GM12873 (cell line): Measurements from ENCODE around the gene FUT9.

Experiments used
- TF ChIP-seq, protein P1 (sequence below): IDR thresholded peaks from 2 replicates; pipeline ENCODE4 v1.5.1; 2012; ENCODE audit warnings: low read depth, mild to moderate bottlenecking, moderate library complexity, low read length, control low read depth; ENCODE audit not compliant: insufficient read depth; ENCODE audit errors: missing control alignments

FUT9 gene

DNA sequence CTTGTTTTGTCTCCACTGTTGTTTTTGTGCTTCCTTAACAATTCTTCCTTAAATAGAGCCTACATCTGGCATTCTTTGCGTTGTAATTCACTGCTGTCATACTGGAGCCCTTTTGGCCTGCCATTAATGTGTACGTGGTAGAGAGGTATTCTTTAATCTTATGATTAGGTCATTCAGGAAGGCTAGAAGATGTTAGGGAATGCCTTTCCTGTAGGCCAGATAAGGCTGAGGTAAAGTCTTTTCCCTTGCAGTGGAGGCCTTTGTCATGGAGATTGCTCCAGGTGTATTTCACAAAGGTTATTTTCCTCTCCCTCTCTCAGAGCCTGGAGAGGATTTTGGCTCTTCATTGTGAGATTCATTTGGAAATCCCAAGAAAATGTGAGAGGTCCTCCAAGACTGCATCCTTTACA lies 146.9 kb downstream of the FUT9 start:
- TF ChIP-seq, protein P1, sequence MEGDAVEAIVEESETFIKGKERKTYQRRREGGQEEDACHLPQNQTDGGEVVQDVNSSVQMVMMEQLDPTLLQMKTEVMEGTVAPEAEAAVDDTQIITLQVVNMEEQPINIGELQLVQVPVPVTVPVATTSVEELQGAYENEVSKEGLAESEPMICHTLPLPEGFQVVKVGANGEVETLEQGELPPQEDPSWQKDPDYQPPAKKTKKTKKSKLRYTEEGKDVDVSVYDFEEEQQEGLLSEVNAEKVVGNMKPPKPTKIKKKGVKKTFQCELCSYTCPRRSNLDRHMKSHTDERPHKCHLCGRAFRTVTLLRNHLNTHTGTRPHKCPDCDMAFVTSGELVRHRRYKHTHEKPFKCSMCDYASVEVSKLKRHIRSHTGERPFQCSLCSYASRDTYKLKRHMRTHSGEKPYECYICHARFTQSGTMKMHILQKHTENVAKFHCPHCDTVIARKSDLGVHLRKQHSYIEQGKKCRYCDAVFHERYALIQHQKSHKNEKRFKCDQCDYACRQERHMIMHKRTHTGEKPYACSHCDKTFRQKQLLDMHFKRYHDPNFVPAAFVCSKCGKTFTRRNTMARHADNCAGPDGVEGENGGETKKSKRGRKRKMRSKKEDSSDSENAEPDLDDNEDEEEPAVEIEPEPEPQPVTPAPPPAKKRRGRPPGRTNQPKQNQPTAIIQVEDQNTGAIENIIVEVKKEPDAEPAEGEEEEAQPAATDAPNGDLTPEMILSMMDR, result no peak

- TF ChIP-seq, protein P1, result no peak
Measured at GRCh38 chr6:96164802-96165201, 149.0 kb downstream of the FUT9 start.

- TF ChIP-seq, protein P1, result no peak
Measured at GRCh38 chr6:96171112-96171511, 155.3 kb downstream of the FUT9 start.

DNA sequence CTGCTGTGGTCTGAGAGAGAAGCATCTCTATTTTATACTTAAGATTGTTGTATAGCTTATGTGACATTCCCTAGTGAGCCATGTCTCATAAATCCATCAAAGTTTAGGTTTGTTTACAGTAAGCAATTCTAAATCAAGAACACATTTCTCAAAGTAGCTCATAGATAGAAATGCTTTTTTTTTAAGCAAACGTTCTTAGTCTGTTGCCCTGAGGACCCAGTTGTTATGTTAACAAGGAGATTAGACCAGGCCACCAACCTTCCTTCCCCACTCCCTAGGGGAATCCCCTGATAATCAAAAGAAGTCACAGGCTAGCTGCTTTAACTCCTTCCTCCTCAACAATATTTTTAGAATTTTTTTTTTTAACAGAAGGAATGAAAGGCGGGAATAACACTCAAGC lies 169.0 kb downstream of the FUT9 start:
- TF ChIP-seq, protein P1, result no peak

DNA sequence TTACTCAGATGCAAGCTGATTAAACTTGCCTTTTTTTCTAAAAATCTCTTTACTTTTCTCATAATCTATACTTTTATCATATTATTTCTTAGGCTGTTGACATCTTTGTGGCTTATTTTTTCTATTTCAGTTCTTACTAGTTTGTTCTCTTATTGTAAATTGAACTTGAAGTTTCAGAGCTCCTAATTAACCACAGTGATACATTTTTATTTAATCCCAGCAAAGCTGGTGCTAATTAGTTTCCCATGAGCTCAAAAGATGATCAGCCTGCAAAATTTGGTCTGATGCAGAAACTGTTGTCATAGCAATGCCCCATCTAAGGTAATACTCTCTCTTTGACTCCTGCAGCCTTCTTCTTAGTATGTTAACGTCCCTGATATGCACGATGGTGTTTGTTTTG lies 170.3 kb downstream of the FUT9 start:
- TF ChIP-seq, protein P1, result no peak

DNA sequence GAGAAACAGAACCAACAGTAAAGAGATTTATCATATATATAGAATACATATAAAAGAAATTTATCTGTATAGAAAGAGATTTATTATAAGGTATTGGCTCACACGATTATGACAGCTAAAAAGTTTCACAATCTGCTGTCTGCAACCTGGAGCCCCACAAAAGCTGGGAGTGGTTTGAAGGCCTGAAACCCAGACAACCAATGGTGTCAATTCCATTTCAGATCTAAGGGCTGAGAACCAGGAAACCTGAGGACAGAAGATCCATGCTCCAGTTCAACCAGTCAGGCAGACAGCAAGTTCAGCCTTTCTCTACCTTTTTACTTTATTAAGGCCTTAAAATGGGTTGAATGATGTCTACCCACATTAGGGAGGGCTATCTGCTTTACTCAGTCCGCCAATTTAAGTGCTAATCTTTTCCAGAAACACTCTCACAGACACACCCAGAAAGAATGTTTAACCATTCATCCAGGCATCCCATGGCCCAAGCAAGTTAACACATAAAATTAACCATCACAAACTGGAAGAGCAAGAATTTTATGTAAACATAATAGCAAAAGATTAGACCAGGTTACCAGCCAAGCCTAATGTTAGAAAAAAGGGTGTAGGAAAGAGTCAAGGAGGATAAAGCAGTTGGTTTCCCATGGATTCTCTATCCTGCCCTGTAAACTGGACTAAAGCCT lies 170.9 kb downstream of the FUT9 start:
- TF ChIP-seq, protein P1, result no peak

GRCh38 chr6:96194675-96195074 lies 178.9 kb downstream of the FUT9 start:
- TF ChIP-seq, protein P1, result no peak
